Suppressor macrophage treated with lipopolysaccharide for 4 hours (primary cell): ENCODE results near the gene LCLAT1.

Experiments
- DNase-seq: peaks from one replicate; pipeline ENCODE4 v3.0.0-alpha.2; 2020

Gene LCLAT1

GRCh38 chr2:30447149-30448045, at the start of gene LCLAT1:
Gene LCLAT1, plus strand, starts transcription at chr2:30447246. Its CDS starts 78,345 bp downstream, at chr2:30525591.
- DNase-seq: peak; percentile 89

- peak; percentile 60 for DNase-seq
Observed at GRCh38 chr2:30398084-30398873, 48.8 kb upstream of the LCLAT1 start.

GRCh38 chr2:30400151-30400954, 46.7 kb upstream of the LCLAT1 start:
- DNase-seq: no peak

GRCh38 chr2:30402441-30403182, 44.4 kb upstream of the LCLAT1 start:
- no peak for DNase-seq

- DNase-seq: no peak
Observed at GRCh38 chr2:30403592-30404312, 43.3 kb upstream of the LCLAT1 start.

- DNase-seq: no peak
Observed at GRCh38 chr2:30404319-30405259, 42.5 kb upstream of the LCLAT1 start.

- DNase-seq: peak; percentile 46
Observed at GRCh38 chr2:30405260-30405605, 41.8 kb upstream of the LCLAT1 start.

- no peak for DNase-seq
Observed at GRCh38 chr2:30406853-30407252, 40.2 kb upstream of the LCLAT1 start.

- no peak for DNase-seq
Observed at GRCh38 chr2:30408961-30409387, 38.1 kb upstream of the LCLAT1 start.

- peak; percentile 42 for DNase-seq
Observed at GRCh38 chr2:30410217-30410616, 36.8 kb upstream of the LCLAT1 start.

GRCh38 chr2:30412047-30412683, 34.9 kb upstream of the LCLAT1 start:
- DNase-seq: no peak

- no peak for DNase-seq
Observed at GRCh38 chr2:30412684-30413570, 34.1 kb upstream of the LCLAT1 start.

GRCh38 chr2:30414961-30415360, 32.1 kb upstream of the LCLAT1 start:
- DNase-seq: no peak

- DNase-seq: peak; percentile 36
Observed at GRCh38 chr2:30417253-30417652, 29.8 kb upstream of the LCLAT1 start.

- no peak for DNase-seq
Observed at GRCh38 chr2:30421026-30421603, 25.9 kb upstream of the LCLAT1 start.

GRCh38 chr2:30421604-30422443, 25.2 kb upstream of the LCLAT1 start:
- no peak for DNase-seq

- DNase-seq: peak; percentile 30
Observed at GRCh38 chr2:30422444-30423040, 24.5 kb upstream of the LCLAT1 start.
